ENCODE results near the gene HDAC9.
"Not testable (repeated sequence)": the region's sequence is repeated elsewhere in the genome, so short reads cannot be mapped to it uniquely, and the experiment has no call there.

HDAC9 gene

GRCh38 chr7:18903695-18904094, 408.1 kb downstream of the HDAC9 start:
- DNase-seq = no peak

GRCh38 chr7:18905316-18905943, 409.9 kb downstream of the HDAC9 start:
- DNase-seq = no peak

- no peak for DNase-seq
These were observed 411.4 kb downstream of the HDAC9 start for GRCh38 chr7:18906901-18907300.

- DNase-seq = no peak
These were observed 417.6 kb downstream of the HDAC9 start for GRCh38 chr7:18913106-18913505.

GRCh38 chr7:18916826-18917225, 421.3 kb downstream of the HDAC9 start:
- DNase-seq = no peak

- no peak for DNase-seq
These were observed 431.6 kb downstream of the HDAC9 start for GRCh38 chr7:18927134-18927533.

- DNase-seq = no peak
These were observed 440.7 kb downstream of the HDAC9 start for GRCh38 chr7:18936265-18936664.

- no peak for DNase-seq
These were observed 444.4 kb downstream of the HDAC9 start for GRCh38 chr7:18939771-18940592.

GRCh38 chr7:18940593-18941134, 445.1 kb downstream of the HDAC9 start:
- DNase-seq = no peak

- DNase-seq = no peak
These were observed 445.7 kb downstream of the HDAC9 start for GRCh38 chr7:18941207-18941606.

GRCh38 chr7:18948521-18948920, 453.0 kb downstream of the HDAC9 start:
- no peak for DNase-seq

GRCh38 chr7:18952846-18953245, 457.3 kb downstream of the HDAC9 start:
- no peak for DNase-seq

- no peak for DNase-seq
These were observed 463.1 kb downstream of the HDAC9 start for GRCh38 chr7:18958627-18959026.

GRCh38 chr7:18960725-18961124, 465.2 kb downstream of the HDAC9 start:
- DNase-seq = no peak

- no peak for DNase-seq
These were observed 466.5 kb downstream of the HDAC9 start for GRCh38 chr7:18962031-18962430.

GRCh38 chr7:18965657-18966056, 470.1 kb downstream of the HDAC9 start:
- DNase-seq = no peak

- DNase-seq = not testable (repeated sequence)
These were observed 472.2 kb downstream of the HDAC9 start for GRCh38 chr7:18967755-18968154.

GRCh38 chr7:18971839-18972238, 476.3 kb downstream of the HDAC9 start:
- DNase-seq = no peak

- no peak for DNase-seq
These were observed 479.3 kb downstream of the HDAC9 start for GRCh38 chr7:18974803-18975202.

- DNase-seq = no peak
These were observed 479.7 kb downstream of the HDAC9 start for GRCh38 chr7:18975276-18975675.

- DNase-seq = no peak
These were observed 480.2 kb downstream of the HDAC9 start for GRCh38 chr7:18975689-18976280.

GRCh38 chr7:18976715-18977471, 481.3 kb downstream of the HDAC9 start:
- no peak for DNase-seq

GRCh38 chr7:18978108-18978495, 482.6 kb downstream of the HDAC9 start:
- DNase-seq = no peak
